Cerebellar nuclear complex (tissue), 1 donor: ENCODE results near the gene PXDN.
"Not testable (repeated sequence)": the region's sequence is repeated elsewhere in the genome, so short reads cannot be mapped to it uniquely, and the experiment has no call there.

Source experiments
- DNase-seq, 2 experiments: peaks; one replicate each; lab custom pipeline; 2025; lab: John Stamatoyannopoulos, UW

PXDN gene, protein sequence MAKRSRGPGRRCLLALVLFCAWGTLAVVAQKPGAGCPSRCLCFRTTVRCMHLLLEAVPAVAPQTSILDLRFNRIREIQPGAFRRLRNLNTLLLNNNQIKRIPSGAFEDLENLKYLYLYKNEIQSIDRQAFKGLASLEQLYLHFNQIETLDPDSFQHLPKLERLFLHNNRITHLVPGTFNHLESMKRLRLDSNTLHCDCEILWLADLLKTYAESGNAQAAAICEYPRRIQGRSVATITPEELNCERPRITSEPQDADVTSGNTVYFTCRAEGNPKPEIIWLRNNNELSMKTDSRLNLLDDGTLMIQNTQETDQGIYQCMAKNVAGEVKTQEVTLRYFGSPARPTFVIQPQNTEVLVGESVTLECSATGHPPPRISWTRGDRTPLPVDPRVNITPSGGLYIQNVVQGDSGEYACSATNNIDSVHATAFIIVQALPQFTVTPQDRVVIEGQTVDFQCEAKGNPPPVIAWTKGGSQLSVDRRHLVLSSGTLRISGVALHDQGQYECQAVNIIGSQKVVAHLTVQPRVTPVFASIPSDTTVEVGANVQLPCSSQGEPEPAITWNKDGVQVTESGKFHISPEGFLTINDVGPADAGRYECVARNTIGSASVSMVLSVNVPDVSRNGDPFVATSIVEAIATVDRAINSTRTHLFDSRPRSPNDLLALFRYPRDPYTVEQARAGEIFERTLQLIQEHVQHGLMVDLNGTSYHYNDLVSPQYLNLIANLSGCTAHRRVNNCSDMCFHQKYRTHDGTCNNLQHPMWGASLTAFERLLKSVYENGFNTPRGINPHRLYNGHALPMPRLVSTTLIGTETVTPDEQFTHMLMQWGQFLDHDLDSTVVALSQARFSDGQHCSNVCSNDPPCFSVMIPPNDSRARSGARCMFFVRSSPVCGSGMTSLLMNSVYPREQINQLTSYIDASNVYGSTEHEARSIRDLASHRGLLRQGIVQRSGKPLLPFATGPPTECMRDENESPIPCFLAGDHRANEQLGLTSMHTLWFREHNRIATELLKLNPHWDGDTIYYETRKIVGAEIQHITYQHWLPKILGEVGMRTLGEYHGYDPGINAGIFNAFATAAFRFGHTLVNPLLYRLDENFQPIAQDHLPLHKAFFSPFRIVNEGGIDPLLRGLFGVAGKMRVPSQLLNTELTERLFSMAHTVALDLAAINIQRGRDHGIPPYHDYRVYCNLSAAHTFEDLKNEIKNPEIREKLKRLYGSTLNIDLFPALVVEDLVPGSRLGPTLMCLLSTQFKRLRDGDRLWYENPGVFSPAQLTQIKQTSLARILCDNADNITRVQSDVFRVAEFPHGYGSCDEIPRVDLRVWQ (N-terminal part only)

DNA sequence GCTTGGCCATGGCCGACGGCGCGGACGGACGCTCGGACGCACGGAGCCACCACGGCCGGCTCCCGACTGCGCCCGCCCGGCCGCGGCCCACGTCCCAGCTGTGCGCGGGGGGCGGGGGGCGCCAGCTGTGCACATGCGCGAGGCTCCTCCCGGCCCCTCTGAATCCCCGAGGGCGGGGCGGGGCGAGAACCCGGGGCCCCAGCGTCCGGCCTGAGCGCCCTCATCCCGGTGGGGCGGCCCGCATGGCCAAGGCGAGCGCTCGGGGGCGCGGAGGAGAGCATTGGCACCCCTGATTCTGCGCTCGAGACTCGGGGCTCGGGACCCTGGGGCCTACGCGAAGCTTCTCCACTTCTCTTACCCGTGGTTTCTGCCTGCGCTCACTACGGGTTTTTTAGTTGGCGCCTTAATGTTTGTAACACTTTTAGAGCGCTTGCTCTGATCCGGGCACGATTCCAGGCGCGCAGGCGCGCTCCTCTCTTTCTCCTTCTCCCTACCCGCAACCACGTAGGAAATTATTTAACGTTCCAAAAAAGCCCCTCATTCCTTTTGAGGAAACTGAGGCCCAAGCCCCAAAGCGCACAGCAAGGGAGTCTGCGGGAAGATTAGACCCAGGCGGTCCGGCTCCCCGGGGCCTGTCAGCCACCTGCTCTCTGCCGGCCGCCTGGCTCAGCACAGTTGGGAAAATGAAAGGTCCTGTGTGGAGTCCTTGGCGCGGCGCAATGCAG, at the start of gene PXDN:
TSS of gene PXDN (minus strand) at position 70 of the 725 bp plus-strand sequence. CDS start at position 10, 60 bp downstream.
- DNase-seq, result no peak

DNA sequence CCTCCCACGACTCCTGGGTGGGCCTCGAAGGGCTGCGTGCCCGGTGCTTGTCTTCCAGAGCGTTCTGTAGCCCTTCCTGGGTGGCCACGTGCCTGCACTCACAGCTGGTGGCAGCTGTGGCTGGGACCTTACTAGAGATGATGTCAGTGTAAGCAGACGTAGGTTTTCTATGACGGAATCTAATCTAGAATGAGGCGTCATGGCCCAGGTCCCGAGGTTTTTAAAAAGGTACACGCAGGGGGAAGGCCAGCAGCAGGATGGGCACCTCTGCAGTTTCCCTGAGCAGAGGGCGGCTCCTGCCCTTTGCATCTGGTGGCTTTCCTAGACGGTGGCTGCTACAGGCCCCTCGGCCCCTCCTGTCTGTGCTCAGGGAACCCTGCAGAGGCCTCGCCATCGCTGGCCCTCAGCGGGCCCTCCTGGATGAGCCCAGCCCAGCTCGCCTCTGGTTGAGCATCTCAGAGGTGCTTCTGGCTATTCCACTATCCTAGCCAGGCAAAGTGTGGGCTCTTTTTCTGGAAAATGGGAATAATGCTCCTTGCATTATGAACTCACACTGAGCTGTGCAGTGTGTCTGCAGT, 49.6 kb upstream of the PXDN start:
- DNase-seq, result no peak

DNA sequence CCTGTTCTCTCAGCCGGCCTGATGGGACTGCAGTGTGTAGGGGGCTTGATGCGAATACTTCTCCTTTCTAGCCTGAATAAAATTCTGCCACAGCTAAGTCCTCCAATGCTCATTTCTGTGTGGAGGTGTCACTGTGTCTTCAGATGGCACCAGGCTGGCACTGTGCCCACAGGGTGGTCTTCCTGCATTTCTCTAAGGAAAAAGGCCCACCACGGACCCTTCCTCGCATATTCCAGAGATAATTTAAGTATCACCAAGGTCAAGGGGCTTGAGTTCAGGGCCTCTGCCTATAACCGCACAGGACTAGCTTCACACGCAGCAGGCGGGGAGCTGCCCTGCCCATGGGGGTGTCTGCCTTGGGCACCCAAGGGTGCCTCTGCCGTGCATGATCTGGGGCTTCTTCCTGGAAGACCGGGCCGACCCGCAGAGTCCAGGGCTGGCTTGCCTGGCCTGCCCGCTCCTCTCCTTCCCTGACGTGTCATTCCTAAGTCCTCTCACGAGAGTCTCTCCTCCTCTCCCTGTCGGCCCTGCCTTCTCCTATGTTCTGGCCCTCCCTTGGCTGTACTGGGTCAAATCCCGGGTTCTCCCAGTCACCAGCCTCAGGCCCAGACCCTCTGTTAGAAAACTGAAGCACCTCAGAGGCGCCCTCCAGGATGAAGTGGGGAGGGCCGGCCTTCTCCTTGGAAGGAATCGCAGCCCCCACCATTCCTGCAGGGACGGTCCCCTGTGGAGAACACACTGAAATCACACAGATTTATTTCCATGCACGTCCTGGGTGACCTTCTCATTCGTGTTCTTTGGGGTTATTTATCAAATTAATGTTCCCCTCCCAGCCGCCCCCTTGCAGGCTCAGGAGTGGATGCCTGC, 48.9 kb upstream of the PXDN start:
- no peak for DNase-seq

DNA sequence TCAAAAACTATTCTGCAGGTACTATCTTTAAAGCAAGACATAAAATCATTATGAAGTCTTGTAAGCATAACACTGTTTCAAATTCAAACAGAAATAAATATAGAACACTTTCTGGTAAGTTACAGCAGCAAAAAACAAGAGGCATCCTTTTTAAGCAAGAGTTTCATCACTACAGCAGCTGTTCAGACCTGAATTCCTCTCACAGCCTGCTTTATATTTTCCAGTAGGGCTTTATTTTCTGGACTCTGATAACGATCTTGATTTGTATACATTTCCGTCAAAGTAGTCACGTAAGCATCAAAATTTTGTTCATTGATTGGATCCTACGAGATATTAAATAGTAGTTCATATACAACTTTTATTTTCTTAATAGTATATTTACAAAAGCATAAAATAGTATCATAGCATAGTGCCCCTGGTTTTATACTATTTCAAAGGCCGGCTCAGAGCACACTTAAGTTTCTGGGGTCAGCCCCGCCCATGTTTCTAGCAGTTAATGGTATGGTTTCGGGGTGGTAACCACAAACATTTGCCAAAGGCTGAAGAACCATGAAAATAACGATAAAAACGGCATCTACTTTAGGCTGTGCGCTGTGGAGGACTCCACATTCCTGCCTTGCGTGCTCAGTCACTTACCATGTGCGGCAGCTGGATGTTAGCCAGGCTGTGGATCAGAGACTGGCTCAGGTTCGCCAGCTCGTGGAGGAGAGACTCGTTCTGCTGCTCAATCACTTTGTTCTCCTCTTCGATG, 47.5 kb upstream of the PXDN start:
- DNase-seq, result no peak

DNA sequence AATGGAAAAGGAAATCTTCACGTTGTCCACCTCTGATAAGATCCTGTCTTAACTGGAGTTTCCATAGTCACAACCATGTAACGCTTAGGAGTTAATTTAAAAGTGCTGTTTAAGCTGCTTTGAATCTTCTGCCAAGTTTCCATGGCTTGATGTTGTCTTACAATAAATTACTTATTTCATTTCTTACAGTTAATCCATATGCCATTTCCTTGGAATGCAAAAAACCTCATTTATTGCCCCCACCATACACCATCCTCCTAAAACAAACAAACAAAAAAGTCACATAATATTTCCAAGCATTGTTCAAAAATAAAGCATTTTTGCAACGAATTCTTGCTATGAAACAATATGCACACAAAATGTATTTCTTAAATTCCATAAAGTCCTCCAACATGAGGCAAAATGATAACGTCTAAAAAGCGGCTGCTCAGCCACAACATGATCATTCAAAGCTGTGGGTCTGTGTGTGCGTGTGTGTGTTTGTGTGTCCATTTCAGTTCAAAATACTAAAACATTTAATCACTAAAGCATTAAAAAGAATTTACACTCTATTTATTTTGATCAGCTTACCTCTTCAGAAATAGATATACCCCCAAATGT, 46.8 kb upstream of the PXDN start:
- DNase-seq, result no peak

DNA sequence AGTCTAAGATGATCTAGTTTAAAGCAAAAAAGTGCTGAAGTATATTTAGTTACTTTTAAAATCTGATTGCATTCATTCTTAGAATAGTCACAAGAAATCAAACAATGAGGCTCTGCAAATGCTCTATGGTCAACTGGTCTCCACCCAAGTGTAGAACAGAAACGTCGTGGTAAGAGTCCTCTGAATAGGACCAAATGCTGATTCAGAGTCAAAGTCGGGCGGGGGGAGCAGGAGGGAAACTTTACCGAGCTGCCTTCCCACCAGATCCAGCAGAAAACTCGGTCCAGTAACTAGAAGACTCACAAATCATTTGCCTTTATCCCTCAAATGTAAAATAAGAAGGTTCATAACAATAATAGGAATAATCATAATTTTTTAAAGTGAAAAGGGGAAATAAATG, 46.2 kb upstream of the PXDN start:
- no peak for DNase-seq

DNA sequence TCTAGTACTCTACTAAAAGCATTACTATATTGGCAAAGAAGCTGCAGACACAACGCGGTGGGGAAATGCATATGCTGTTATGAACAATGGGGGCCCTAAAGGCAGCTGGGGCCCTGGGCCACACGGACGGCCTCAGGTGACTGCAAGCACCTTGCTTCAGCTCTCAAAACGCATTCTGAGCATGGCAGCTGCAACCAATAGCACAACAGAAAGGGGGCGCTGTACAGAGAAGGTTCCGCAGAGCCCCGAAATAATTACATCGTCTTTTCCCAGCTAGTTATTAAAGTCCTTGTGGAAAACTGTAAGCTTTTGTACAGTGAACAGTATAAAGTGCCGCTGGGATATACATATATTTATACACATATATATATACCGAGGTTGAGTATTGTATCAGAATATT, 45.3 kb upstream of the PXDN start:
- no peak for DNase-seq

DNA sequence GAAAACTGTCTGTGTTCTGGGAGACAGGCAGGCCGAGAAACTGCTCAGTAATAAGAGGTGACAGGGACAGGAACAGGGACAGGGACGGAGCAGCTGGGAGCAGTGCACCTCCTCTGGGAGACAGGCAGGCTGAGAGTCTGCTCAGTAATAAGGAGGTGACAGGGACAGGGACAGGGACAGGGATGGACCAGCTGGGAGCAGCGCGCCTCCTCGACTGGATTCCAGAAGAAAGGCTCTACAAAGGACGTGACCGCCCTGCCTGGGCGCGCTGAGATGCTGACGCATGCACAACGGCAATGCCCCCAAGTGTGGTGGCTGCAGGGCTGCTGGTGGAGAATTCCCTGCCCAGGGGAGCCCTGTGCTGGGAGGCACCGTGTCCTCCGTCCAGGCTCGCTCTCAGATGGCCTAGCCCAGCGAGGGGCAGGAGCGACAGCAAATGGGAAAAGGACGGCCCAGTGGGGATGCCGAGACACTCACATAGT, 44.2 kb upstream of the PXDN start:
- DNase-seq, result no peak

DNA sequence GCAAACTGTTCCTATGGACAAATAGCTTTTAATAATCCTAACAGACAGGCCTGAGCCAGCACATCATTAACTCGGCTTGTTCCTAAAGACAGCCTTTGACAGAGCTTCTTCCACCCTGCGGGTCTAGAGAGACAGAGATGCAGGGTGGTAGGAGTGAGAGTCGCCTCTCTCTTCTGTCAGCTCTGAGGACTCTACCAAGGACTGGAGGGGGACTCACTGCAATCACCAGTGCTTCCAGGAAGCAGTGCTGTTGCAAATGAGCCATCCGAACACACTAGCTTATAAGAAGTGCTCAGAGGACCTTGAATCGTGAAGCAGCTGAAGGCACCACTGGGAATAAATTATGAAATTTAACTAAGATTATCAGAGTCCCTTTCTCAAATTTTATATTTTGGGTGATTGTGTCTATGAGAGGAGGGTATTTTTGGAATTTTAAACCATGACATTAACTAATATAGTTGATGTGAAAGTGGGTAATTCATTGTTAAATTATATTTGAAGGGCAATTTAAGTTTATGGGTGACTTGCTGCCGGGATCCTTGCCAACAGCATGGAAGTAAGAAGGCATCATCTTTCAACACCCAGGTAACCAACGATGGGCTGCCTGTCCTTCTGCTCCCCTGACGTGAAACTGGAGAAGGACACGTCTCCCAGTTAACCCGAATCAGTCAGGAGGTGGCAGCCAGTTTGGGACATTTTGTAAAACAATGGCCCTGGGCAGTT, 43.6 kb upstream of the PXDN start:
- no peak for DNase-seq

DNA sequence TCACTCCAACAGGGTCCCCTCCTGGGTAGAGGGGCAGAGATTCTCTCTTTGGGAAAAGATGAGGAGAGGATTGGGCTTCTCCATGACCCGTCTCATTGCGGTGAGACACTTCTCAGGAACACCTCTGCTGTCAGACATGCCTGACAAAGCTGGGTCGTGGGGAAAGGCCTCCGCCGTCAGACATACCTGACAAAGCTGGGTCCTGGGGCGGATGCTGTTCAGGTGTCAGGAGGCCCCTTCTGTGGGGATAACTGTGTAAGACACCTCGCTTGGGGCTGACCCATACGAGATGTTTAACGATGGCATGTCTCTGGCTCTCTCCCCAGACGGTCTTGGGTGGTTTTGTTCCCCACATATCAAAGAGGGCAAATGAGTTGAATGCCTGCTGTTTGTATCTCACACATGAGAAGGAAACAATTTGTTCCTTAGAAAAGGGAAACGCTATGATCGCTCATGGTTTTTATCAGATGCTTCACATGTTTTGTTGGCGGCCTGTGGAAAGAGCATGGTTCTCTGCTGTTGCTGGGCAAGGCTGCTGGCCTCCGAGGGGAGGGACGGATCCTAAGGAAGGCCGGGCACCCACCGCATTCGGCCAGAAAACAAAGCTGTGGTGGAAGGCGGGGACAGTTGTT, 40.8 kb upstream of the PXDN start:
- no peak for DNase-seq

DNA sequence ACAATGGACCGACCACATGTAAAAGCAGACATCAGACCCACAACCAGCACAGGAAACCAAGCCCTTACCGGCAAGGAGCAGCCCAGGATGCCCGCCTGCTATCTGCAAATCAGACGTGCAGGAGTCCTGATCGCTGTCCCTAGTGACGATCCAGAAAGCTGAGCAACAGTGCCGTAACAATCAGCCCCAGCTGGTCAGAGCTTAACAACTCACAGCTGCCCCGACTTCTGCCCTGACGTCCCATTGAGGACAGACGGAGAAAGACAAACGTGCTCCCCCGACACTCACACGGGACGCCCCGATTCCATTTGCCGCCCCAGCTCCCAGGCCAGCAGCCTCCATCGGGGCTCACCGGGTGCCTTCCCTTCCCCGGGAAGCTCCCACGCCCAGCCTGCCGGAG, 39.8 kb upstream of the PXDN start:
- no peak for DNase-seq

DNA sequence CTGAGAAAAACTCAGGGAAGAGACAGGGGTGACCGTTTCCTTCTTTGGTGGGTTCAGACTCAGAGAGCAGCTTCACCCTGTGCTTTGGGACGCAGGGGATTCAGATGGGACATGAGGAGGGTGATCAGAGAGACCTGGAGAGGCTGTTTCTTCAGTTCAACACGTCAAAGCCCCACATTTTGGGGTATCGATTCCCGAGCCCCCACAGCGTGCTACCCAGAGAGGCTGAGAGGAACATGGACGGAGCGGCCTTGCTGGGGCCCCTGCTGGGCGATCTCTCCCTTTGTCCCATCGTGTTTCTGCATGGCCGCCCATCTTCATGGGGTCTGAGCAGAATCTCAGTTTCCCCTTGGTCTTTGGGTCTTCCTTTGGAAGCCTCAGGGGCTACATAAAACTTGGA, 38.2 kb upstream of the PXDN start:
- DNase-seq, result no peak

DNA sequence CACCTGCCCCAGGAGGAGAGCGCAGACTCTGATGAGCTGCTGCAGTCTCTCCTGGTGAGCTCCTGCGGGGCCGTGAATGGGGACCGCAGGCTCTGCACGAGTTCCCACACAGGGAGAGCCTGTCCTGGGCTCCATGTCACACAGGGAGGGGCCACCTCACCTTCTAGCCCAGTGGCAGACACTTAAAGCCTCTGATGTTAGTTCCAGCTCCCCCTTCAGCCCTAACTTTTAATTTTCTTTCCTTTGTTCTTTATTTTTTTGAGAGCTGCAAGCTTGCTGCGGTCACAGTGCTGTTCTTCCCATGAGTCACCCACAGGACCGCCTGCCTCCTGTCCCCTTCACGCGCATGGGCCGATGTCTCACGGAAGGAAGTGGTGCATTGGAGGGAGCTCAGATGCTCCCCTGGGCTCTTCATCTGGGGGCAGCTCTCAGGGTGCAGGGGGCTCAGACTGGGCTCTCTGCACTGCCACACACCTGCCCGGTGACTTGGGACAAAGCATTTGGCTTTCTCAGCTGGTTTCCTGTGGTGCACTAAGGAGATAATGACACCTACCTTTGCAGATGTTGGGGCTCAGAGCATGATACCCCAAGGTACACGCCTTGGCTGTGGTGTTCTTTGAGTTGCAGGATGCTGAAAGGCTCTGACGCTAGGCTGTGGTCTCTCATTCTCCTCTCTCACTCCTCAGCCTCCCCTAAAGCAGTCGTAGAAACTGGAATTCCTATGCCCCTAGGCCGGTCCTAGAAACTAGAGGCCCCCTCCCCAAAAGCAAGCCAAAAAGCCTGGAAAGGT, 37.2 kb upstream of the PXDN start:
- no peak for DNase-seq

DNA sequence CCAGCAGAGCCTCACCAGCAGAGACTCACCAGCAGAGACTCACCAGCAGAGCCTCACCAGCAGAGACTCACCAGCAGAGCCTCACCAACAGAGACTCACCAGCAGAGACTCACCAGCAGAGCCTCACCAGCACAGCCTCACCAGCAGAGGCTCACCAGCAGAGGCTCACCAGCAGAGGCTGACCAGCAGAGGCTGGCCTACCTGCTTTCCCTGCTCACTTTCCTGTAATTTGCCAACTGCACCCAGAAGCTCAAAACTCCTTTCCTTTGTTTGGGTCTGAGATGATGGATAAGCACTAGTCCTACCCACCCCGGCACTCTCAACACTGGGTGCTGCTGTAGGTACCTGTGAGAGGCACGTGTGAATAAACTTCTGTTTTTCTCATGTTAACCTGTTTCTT, 36.4 kb upstream of the PXDN start:
- no peak for DNase-seq

DNA sequence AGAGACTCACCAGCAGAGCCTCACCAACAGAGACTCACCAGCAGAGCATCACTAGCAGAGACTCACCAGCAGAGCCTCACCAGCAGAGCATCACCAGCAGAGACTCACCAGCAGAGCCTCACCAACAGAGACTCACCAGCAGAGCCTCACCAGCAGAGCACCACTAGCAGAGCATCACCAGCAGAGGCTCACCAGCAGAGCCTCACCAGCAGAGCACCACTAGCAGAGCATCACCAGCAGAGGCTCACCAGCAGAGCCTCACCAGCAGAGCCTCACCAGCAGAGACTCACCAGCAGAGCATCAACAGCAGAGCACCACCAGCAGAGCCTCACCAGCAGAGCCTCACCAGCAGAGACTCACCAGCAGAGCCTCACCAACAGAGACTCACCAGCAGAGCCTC, 35.7 kb upstream of the PXDN start:
- DNase-seq, result not testable (repeated sequence)

DNA sequence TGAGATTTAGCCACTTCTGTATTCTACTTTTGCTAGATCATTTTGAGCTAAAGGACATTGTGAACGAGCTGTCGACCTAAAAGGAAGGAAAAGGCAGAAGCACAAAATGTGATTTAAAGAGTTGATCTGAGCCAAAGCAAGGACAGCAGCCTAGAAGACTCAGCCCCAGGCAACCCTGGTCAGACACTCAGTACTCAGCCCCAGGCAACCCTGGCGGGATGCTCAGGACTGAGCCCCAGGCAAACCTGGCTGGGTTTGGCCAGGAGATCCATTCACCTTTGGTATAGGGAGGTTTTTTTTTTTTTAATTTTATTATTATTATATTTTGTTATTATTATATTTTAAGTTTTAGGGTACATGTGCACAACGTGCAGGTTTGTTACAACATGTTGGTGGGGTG, 34.3 kb upstream of the PXDN start:
- DNase-seq, result no peak

DNA sequence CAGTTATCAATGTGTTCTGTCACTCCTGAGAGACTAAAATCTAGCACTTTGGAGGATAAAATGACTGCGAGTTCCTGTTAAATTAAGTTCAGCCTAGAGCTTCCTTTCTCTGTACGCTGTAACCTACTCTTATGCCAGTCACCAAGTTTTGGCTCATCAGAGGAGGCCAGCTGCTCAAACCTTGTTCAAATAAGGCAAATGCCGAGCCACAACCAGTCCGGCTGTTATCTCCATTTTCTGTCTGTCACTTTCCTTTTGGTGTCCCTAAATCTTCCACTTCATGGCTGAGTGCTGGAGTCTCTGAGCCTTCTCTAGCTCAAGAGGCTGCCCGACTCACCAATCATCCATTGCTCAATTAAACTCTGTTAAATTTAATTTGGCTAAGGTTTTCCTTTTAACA, 33.5 kb upstream of the PXDN start:
- no peak for DNase-seq
